Right lobe of liver (tissue), 6 donors: ENCODE results near the gene C12orf42. TPM values are rescaled to one million over a fixed set of nuclear protein-coding genes. Genes with fewer than 3 reads are reported as not detected.

Experiments used
- ATAC-seq, 4 donors: fragments of 200-7000 bp; cut with Tn5 transposase; one replicate each; pipeline ENCODE4 v1.9.1; 2020; ENCODE audit warnings: mild to moderate bottlenecking in 4 of 4, moderate library complexity in 4 of 4
- DNase-seq, 3 donors: peaks; one replicate each; pipeline ENCODE4 v3.0.0-alpha.2; 2020
- H3K27ac ChIP-seq, 3 donors: fragments of 200-600 bp; one replicate each; pipeline ENCODE4 v1.8.0; 2022
- H3K27me3 ChIP-seq, 2 donors: fragments of 200-600 bp; one replicate each; pipeline ENCODE4 v1.8.0; 2022
- H3K36me3 ChIP-seq, 4 donors: fragments of 200-600 bp; sonication (generic) in 1 of 4; one replicate each; pipeline versions ENCODE4 v1.5.1 to v1.8.0; 2017 to 2022; ENCODE audit warnings: control low read depth in 1 of 4
- H3K4me1 ChIP-seq, 4 donors: fragments of 200-600 bp; sonication (generic) in 1 of 4; one replicate each; pipeline versions ENCODE4 v1.5.1 to v1.8.0; 2017 to 2022; ENCODE audit warnings: control low read depth in 1 of 4
- H3K4me3 ChIP-seq, 3 donors: fragments of 200-600 bp; one replicate each; pipeline ENCODE4 v1.8.0; 2022
- H3K9me3 ChIP-seq, 4 donors: fragments of 200-600 bp; sonication (generic) in 1 of 4; one replicate each; pipeline versions ENCODE4 v1.5.1 to v1.8.0; 2017 to 2022; ENCODE audit warnings: control low read depth in 1 of 4
- POLR2A ChIP-seq: fragments of 450-650 bp; IDR thresholded peaks from one replicate; pipeline ENCODE4 v1.6.1; 2017; ENCODE audit warnings: antibody characterized with exemption, mild to moderate bottlenecking
- WGBS: methylation state at CpG from one replicate; pipeline ENCODE4 v1.1.6; 2018; ENCODE audit warnings: low coverage, low lambda C conversion rate; ENCODE audit not compliant: insufficient coverage; ENCODE audit errors: missing lambda C conversion rate; 5-methylcytosine and 5-hydroxymethylcytosine counted together
- intact Hi-C, 2 donors: fragments of 100-400 bp; cut with DNase I; formaldehyde crosslinking; loops; one replicate each; pipeline versions ENCODE4 v1.11.2 to v1.14.1; 2022
- total RNA-seq, 6 experiments: library from RNA; depleted of rRNA in 2 of 6; stranded (reverse); fragments of >200 nt in 2 of 6; fragmentation: NEBNext Ultra II Directional in 3 of 6; extraction: Animal tissue kit (Norgen Biotek cat#: 25700) in 3 of 6; gene quantifications; one replicate each; pipeline versions ENCODE4 v1.1.0 to v1.2.4, GENCODE V29; 2016 to 2023
- TF ChIP-seq, protein P1 (sequence below), 4 donors: fragments of 200-600 bp in 3 of 4; fragments of 450-650 bp in 1 of 4; IDR thresholded peaks; one replicate each; pipeline versions ENCODE4 v1.5.1 to v1.8.0; 2016 to 2022; ENCODE audit warnings: antibody characterized with exemption in 4 of 4, mild to moderate bottlenecking in 2 of 4
- donor health status: DM: no; HTN: yes; CAD: no.
- donor health status: DM: no; HTN: no; CAD: no.
- donor health status: DM: no; HTN: no; CAD: no.
- donor health status: DM: no; HTN: yes; CAD: no.
- donor health status: DM: no; HTN: yes; CAD: no.

The C12orf42 gene
- total RNA-seq, 6 experiments from 2014 or later = not detected

- Histone ChIP-seq H3K27me3 (no peaks in the 10 kb centered on the region), H3K27ac (no peak overlapping the region), H3K4me1 (no peaks in the 10 kb centered on the region), H3K36me3 (no peaks in the 10 kb centered on the region), H3K4me3 (no peak overlapping the region), H3K9me3 (no peaks in the 10 kb centered on the region)
- intact Hi-C loops = no loop called here
- no peak for TF ChIP-seq POLR2A
- TF ChIP-seq, protein P1, sequence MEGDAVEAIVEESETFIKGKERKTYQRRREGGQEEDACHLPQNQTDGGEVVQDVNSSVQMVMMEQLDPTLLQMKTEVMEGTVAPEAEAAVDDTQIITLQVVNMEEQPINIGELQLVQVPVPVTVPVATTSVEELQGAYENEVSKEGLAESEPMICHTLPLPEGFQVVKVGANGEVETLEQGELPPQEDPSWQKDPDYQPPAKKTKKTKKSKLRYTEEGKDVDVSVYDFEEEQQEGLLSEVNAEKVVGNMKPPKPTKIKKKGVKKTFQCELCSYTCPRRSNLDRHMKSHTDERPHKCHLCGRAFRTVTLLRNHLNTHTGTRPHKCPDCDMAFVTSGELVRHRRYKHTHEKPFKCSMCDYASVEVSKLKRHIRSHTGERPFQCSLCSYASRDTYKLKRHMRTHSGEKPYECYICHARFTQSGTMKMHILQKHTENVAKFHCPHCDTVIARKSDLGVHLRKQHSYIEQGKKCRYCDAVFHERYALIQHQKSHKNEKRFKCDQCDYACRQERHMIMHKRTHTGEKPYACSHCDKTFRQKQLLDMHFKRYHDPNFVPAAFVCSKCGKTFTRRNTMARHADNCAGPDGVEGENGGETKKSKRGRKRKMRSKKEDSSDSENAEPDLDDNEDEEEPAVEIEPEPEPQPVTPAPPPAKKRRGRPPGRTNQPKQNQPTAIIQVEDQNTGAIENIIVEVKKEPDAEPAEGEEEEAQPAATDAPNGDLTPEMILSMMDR (IDR thresholded peaks at IDR 0.05) = no peak
- no peak for DNase-seq
- WGBS = 80% methylated on average over 5 of the region's 5 CpGs
- no peak for ATAC-seq
Observed at GRCh38 chr12:103501447-103501846, 5.7 kb upstream of the C12orf42 start.

DNA sequence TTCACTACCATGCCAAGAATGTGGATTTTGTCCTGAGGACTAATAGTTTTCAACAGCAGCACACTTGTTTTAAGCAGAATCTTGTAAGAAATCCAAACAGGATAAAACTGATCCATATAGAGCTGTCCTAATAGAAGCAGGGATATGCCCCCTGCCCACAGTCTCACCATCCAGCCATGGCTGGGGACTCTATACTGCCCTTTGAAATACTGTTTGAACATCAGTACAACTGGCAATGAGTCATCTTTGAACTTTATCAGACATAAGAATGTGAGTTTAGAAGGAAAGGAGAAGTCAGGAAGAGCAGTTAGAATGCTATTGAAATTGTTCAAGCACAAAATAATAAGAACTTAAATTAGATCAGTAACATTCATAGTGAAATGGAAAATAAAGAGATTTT is 3.8 kb upstream of the C12orf42 start:
- TF ChIP-seq, protein P1 (IDR thresholded peaks at IDR 0.05) = no peak
- TF ChIP-seq POLR2A = no peak
- Histone ChIP-seq H3K9me3 (no peaks in the 10 kb centered on the region), H3K27me3 (no peaks in the 10 kb centered on the region), H3K4me3 (no peak overlapping the region), H3K4me1 (peaks cover 0 to 8% (median 0%) of the 10 kb centered on the region in 4 donors), H3K36me3 (no peaks in the 10 kb centered on the region), H3K27ac (no peak overlapping the region)
- intact Hi-C loops = no loop called here
- no peak for ATAC-seq
- no peak for DNase-seq

- WGBS = 60% methylated on average over 2 of the region's 2 CpGs
- no peaks in the 10 kb centered on the region for H3K27me3 ChIP-seq
- peaks cover 0 to 8% (median 0%) of the 10 kb centered on the region in 4 donors for H3K4me1 ChIP-seq
- TF ChIP-seq POLR2A = no peak
- TF ChIP-seq, protein P1 (IDR thresholded peaks at IDR 0.05) = no peak
- H3K36me3 ChIP-seq = no peaks in the 10 kb centered on the region
- no peaks in the 10 kb centered on the region for H3K9me3 ChIP-seq
- H3K27ac ChIP-seq = no peak overlapping the region
- intact Hi-C loops = no loop called here
- no peak overlapping the region for H3K4me3 ChIP-seq
- DNase-seq (no peak), ATAC-seq (no peak)
Observed at GRCh38 chr12:103498990-103499389, 3.2 kb upstream of the C12orf42 start.

DNA sequence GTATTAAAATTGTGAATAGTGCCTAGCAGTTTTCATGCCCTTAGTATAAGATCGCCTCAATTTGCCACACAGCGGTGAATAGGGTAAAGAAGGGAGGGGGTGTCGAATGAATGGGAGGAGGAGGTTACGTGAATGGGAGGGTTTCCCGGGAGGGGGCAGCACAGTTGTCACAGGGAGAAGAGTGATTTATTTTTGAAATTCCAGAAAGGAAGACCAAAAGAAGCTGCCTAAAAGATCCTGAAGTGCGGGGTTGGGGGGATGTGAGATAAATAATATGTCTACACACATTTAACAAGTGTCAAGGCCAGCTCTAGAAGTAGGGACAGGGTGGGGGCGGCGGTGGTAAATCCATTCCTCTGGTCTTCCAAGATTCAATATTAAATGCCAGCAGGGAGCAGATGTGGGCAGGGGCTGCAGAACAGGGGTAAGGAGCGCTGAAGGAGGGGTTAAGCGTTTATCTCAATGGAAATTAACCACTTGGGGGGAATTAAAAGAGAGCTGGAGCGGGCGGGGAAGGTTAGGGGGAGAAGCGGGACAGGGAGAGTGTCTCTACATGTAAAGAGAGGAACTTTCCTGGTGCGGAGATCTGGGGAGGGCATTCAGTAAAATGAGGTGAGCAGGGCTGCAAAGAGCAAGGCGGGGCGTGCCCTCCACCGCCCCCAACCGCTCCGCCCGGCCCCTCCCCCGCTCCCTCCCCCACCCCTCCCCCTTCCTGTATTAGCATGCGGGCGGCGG is 867 bp downstream of the C12orf42 start:
- no peaks in the 10 kb centered on the region for H3K36me3 ChIP-seq
- WGBS = 18% methylated on average over 17 of the region's 24 CpGs
- H3K4me1 ChIP-seq = peaks cover 0 to 8% (median 0%) of the 10 kb centered on the region in 4 donors
- no peak overlapping the region for H3K27ac ChIP-seq
- ATAC-seq (no peak), DNase-seq (no peak)
- H3K4me3 ChIP-seq = peak overlapping the region in 2 of 3 donors; percentile 22 to 40
- intact Hi-C loops = no loop called here
- TF ChIP-seq, protein P1 (IDR thresholded peaks at IDR 0.05) = no peak
- no peaks in the 10 kb centered on the region for H3K27me3 ChIP-seq
- H3K9me3 ChIP-seq = no peaks in the 10 kb centered on the region
